Activated CD4-positive, alpha-beta T cell treated with anti-CD3 and anti-CD28 coated beads for 24 hours (primary cell): ENCODE results near the gene ANG.
"Not testable (repeated sequence)": the region's sequence is repeated elsewhere in the genome, so short reads cannot be mapped to it uniquely, and the experiment has no call there.

ENCODE experiments used
- DNase-seq, 2 donors: peaks; one replicate each; pipeline ENCODE4 v3.0.0-alpha.2; 2020; ENCODE audit warnings: low read depth in 2 of 2

Gene ANG

DNA sequence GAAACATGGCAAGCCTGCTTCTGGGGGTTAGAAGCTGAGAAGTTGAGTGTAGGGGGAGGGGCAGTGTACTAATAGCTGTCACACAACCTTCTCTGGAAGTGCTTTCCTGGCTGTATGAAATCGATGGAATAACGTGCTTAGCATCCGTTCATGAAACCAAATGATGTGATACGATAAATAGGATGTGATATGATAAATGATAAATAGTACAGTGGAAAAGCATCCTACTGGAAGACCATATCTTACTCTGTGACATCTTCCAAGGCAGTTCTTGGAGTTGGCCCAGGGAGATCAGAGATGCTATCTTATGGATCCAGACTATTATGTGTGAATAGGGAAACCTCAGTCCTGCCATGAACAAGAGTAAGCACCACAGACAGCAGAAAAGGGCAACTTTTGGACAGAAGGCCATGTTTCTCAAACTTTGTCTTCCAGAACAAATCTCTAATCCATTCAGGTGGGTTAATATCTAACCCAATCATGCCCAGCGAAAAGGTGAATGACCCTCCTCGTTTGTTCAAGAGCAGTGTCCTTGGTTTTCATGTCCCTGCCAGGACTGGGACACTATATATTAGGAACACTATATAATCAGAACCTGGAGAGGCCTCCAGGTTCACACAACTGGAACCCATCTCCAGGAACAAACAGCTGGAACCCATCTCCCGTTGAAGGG, at the start of gene ANG:
ANG (plus strand) TSS at position 598 of the 673 bp plus-strand sequence. CDS start 4,801 bp downstream, outside the sequence.
- DNase-seq: no peak

DNA sequence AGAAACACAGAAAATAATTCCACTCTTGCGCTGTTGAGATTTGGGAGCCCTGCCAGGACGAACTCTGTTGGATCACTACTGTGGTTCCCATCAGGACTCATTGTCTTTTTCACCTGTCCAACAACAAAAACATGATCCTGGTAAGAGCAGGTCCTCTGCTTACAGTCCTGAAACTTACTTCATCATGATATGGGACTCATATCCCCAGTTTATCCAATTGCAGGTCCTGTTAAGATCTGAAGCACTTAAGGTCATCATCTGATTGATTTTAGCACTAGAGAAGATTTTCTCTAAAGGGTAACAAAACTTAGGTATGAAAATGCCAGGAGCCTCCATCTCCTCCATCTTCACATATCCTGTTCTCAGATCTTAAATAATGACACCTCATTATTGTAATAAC, 47.0 kb upstream of the ANG start, which contains the start of gene OR6S1:
OR6S1 (minus strand) TSS at position 101 of the 400 bp plus-strand sequence; CDS start at position 101, 0 bp downstream.
- no peak for DNase-seq

GRCh38 chr14:20642182-20642581, 46.4 kb upstream of the ANG start:
- DNase-seq: no peak

DNA sequence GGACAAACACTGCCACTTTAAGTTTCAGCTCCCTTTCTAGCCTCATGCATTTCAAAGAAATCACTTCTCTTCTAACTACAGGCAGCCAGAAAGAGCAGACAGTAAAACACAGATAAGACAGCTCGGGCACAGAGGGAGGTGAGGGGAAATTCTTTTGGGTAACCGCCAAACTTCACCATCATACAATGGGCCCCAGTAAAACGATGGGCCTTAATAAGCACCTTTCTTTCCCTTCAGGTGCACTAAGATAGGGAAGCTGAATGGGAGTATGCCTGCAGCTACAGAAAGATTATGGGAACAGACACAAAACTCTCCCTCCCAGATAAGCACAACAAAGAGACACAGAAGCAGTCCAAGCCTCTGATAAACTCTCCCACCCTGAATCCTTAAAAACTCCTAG, 45.8 kb upstream of the ANG start:
- DNase-seq: not testable (repeated sequence)

- DNase-seq: no peak
These were observed 44.0 kb upstream of the ANG start for GRCh38 chr14:20644520-20644919.

DNA sequence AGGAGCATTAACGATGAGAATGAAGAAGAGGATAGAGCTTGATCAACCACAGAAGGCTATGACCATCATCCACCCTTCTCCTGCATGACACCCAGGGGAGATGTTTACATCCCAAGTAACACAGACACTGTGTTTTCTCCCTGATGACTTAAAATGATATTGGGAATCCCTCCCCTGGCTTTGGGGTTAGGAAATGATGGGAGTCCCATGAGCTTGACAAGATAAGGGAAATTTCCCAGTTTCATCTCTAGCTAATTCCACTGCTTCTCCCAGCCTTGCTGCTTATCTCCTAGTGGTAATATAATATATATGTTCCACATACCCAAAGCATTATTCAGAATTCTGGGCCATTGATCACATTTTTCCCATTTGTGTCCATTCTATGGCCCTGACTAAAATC, 43.1 kb upstream of the ANG start:
- no peak for DNase-seq

DNA sequence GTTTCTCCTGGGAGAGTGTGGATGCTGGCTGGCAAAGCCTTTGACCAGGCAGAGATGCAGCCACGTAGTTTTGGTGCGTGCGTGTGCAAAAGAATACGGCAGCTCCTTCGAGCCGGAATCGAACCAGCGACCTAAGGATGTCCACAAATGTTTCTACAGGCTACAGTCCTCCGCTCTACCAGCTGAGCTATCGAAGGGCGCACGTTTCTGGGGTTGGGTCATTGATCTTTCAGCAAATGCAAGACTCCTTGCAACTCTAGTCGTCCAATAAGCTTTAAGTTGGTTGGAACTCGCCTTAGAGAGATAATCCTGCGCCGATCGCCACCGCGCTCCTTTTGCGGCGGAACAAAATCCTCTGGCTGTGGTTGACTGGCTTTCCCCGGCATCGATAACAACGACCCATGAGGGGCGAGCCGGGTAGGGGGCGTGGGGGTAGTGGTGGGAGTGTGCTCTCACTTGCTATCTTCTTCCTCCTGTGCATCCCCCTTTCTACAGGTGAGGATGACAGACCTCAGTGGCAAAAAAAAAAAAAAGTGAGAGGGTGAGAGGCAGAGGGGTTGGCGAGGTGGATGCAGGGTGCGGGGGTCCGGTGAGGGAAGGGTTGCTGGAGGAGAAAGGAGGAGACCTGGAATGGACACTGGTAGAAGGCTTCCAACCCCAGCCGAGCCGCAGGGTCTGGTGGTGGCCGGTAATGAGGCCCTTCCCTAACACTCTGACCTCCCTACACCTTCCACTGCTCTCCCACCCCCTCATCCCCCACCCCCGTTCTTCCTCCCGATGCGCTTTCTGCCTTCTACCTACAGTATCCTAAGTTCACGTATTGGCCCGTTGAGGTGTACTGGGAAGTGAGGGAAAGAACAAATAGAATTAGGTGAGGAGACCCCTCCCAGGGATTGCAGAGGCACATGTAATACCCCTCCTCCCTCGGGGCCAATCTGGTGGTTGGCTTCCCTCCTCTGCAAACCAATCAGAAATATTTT, 35.3 kb upstream of the ANG start:
- DNase-seq: peak; percentile 43 to 64

DNA sequence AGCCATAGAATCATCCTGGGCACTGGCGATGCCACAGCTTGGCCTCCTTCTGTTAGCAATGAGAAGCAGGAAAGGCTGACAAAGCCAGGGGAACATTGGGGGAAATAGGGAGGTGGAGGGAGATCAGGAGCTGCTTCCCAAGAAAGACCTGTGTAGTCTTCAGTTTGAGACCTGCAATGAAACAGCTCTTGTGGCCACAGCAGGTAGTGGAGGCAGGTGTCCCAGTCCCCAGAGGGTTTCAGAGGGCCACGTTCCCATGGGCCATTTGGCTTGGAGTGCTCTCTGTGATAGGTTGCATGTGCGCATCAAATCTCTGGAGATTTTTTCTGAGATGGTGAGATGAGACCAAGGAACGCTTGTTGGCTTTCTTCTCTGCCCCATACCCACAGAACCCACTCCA, 32.7 kb upstream of the ANG start:
- no peak for DNase-seq

- DNase-seq: no peak
These were observed 32.3 kb upstream of the ANG start for GRCh38 chr14:20656274-20656673.

DNA sequence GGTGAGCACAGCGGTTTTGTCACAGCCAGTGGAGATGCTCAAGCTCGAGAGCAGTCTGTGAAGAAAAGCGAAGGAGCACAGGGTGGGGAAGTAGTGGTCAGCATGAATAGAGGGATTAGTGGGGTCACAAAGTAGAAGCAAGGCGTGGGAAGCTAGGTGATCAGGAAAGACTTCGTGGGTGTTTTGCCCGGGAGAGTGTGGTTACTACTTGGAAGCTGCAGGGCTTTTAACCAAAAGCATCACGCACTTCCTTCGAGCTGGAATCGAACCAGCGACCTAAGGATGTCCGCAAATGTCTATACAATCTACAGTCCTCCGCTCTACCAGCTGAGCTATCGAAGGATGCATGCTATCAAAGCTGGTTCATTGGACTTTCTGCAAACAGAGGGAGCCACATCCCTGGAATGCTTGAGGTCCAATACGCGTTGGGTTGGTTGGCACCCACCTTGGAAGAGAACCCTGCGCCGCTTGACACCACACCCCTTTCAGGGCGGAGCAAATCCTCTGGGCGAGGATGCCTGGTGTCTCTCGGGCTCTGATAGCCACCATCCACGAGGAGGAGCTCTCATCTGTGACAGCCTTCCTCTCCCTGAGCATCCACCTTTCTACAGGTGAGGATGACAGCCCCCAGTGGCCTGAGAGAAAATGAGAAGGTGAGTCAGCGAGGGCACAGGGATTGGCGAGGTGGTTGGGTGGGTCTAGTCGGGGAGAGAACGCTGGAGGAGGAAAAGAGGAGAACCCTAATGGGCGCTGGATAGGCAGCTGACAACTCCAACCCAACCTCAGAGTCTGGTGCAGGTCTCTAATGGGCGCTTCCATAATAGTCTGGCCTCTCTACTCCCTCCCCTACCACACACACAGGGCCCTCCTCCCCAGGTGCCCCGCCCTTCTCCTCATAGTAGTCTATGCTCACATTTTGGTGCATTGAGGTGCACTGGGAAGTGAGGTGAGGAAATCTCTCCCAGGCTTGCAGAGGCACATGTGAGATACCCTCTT, 31.1 kb upstream of the ANG start:
- no peak for DNase-seq

- DNase-seq: no peak
These were observed 30.3 kb upstream of the ANG start for GRCh38 chr14:20658246-20658645.

- no peak for DNase-seq
These were observed 29.2 kb upstream of the ANG start for GRCh38 chr14:20659336-20659735.

GRCh38 chr14:20659813-20660395, 28.7 kb upstream of the ANG start:
- no peak for DNase-seq

GRCh38 chr14:20661197-20661596, 27.4 kb upstream of the ANG start:
- no peak for DNase-seq

DNA sequence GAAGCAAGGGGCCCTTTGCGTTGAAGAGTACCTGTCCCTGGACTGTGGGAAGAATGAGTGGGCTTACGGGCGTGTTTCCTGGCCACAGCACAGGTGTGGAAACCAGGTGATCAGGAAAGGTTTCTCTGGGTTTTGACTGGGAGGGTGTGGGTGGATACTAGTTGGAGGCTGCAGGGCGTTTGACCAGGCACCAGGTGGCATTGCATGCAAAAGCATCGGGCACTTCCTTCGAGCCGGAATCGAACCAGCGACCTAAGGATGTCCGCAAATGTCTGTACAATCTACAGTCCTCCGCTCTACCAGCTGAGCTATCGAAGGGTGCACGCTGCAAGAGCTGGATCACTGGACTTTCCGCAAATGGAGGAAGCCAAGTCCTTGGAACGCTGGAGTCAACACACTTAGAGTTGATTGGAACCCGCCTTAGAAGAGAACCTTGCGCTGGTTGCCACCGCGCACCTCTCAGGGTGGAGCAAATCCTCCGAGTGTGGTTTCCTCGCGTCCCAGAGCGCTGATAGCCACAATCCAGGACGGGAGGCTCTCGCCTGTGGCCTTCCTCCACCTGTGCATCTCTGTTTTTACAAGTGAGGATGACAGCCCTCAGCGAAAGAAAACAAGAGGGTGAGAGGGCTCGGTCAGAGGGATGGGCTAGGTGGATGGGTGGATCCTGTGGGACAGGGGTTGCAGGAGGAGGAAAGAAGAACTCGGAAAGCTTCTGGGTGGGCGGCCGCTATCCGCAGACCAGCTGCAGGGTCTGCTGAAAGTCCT, 25.4 kb upstream of the ANG start:
- DNase-seq: peak; percentile 69 to 81

DNA sequence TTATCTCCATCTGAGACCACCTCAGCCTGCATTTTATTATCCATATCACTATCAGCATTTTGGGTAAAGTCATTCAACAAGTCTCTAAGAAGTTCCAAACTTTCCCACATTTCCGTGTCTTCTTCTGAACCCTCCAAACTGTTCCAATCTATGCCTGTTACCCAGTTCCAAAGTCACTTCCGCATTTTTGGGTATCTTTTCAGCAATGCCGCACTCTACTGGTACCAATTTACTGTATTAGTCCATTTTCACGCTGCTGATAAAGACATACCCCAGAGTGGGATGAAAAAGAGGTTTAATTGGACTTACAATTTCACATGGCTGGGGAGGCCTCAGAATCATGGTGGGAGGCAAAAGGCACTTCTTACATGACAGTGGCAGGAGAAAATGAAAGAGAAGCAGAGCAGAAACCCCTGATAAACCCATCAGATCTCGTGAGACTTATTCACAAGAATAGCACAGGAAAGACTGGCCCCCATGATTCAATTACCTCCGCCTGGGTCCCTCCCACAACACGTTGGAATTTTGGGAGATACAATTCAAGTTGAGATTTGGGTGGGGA, 22.1 kb upstream of the ANG start:
- DNase-seq: not testable (repeated sequence)

- no peak for DNase-seq
These were observed 20.6 kb upstream of the ANG start for GRCh38 chr14:20667957-20668356.

DNA sequence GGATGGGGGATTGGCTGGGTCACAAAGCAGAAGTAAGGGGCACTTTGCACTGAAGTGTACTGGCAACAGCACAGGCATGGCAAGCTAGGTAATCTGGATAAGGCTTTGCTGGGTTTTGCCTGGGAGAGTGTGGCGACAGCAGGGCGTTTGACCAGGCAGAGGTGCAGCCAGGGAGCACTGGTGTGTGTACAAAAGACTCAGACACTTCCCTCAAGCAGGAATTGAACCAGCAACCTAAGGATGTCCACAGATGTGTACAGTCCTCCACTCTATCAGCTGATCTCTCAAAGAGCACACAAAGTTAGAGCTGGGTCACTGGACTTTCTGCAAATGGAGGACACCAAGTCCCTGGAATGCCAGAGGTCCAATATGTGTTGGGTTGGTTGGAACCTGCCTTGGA, 19.6 kb upstream of the ANG start:
- DNase-seq: no peak

DNA sequence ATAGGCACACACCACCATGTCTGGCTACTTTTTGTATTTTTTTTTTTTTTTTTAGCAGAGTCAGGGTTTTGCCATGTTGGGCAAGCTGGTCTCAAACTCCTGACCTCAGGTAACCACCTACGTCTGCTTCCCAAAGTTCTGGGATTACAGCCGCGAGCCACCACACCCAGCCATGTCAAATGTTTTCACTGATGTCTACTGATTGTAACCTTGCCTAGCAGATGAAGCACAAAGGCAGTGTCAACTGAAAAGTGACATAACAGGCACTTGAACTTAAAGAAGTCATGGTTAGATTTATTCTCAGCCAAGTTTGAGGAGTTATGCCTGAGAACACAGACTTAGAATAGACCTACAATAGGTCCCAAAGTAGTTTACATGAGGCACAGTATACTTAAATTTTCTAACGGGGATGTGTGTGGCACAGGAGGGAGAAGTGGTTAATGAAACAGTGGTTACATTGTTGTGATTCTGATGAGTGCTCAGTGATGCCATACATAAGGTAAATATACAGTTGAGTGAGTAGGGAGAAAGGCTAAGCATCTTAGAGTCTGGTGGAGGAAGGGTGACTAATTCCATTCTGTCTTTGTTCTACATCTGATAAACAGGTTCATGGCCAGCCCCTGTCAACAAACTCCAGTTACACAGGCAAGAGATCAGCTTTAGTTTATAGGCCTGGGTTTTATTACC, 16.8 kb upstream of the ANG start:
- no peak for DNase-seq
